Measurements from ENCODE around the gene TRIM73. TPM values are rescaled to one million over a fixed set of nuclear protein-coding genes. Genes with fewer than 3 reads are reported as not detected.
"Not testable (repeated sequence)": the region's sequence is repeated elsewhere in the genome, so short reads cannot be mapped to it uniquely, and the experiment has no call there.

Gene TRIM73
- total RNA-seq, 1 experiment from 2014 or later = 4.1 TPM

- intact Hi-C loops (cut with micrococcal nuclease; ENCODE audit: unreplicated experiment); H3K27me3 ChIP-seq (ENCODE audit: control insufficient read depth, insufficient read depth, low read length); POLR2A ChIA-PET; H3K27ac ChIP-seq (ENCODE audit: low read length); DNase-seq (ENCODE audit: low read depth, low spot score); H3K4me1 ChIP-seq (ENCODE audit: control insufficient read depth, insufficient read depth, low read length); H3K36me3 ChIP-seq (ENCODE audit: control insufficient read depth, insufficient read depth, low read length); H3K4me3 ChIP-seq (ENCODE audit: low read depth in 2 of 2, low read length in 2 of 2); CTCF ChIA-PET; H3K9me3 ChIP-seq (ENCODE audit: control insufficient read depth, insufficient read depth, low read depth, low read length); BruUV-seq (replicated peaks); in situ Hi-C loops (cut with HindIII; ENCODE audit: low pct_unique_long_range_greater_than_20kb, low sequenced_read_pairs): not testable (repeated sequence)
- TF ChIP-seq CTCF (IDR thresholded peaks at IDR 0.05) = peak; percentile 68
- ATAC-seq = peak; percentile 69
Observed at GRCh38 chr7:75418292-75418858, 22.9 kb downstream of the TRIM73 start.

DNA sequence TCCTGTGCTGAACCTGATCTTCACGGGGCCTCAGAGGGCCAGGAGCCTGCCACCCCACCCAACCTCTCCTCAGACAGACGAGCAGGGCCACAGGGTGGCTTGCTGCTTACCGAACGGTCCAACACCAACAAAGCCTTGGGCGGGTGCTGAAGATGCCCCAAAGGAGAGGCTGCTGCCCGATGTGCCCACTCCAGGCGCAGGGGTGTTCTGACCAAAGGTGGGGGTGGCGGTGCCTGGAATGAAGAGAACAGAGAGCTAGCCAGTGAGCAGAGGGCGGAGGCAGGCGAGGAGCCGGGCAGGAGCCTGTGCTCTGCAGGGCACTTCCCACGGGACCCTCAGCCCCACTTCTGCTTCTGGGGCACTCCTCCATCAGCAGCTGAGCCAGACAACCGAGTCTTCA, 23.8 kb downstream of the TRIM73 start:
- in situ Hi-C loops (cut with HindIII; ENCODE audit: low pct_unique_long_range_greater_than_20kb, low sequenced_read_pairs); H3K4me1 ChIP-seq (ENCODE audit: control insufficient read depth, insufficient read depth, low read length); H3K4me3 ChIP-seq (ENCODE audit: low read depth in 2 of 2, low read length in 2 of 2); H3K36me3 ChIP-seq (ENCODE audit: control insufficient read depth, insufficient read depth, low read length); DNase-seq (ENCODE audit: low read depth, low spot score); POLR2A ChIA-PET; BruUV-seq (replicated peaks); intact Hi-C loops (cut with micrococcal nuclease; ENCODE audit: unreplicated experiment); H3K27me3 ChIP-seq (ENCODE audit: control insufficient read depth, insufficient read depth, low read length); H3K9me3 ChIP-seq (ENCODE audit: control insufficient read depth, insufficient read depth, low read depth, low read length); CTCF ChIA-PET; H3K27ac ChIP-seq (ENCODE audit: low read length): not testable (repeated sequence)
- peak; percentile 5; the same call in 1 of the 2 replicates for ATAC-seq

GRCh38 chr7:75419693-75420092, 24.3 kb downstream of the TRIM73 start:
- ATAC-seq; BruUV-seq (replicated peaks); H3K4me3 ChIP-seq (ENCODE audit: low read depth in 2 of 2, low read length in 2 of 2); H3K9me3 ChIP-seq (ENCODE audit: control insufficient read depth, insufficient read depth, low read depth, low read length); intact Hi-C loops (cut with micrococcal nuclease; ENCODE audit: unreplicated experiment); H3K36me3 ChIP-seq (ENCODE audit: control insufficient read depth, insufficient read depth, low read length); POLR2A ChIA-PET; H3K4me1 ChIP-seq (ENCODE audit: control insufficient read depth, insufficient read depth, low read length); in situ Hi-C loops (cut with HindIII; ENCODE audit: low pct_unique_long_range_greater_than_20kb, low sequenced_read_pairs); DNase-seq (ENCODE audit: low read depth, low spot score); H3K27me3 ChIP-seq (ENCODE audit: control insufficient read depth, insufficient read depth, low read length); CTCF ChIA-PET; H3K27ac ChIP-seq (ENCODE audit: low read length): not testable (repeated sequence)

DNA sequence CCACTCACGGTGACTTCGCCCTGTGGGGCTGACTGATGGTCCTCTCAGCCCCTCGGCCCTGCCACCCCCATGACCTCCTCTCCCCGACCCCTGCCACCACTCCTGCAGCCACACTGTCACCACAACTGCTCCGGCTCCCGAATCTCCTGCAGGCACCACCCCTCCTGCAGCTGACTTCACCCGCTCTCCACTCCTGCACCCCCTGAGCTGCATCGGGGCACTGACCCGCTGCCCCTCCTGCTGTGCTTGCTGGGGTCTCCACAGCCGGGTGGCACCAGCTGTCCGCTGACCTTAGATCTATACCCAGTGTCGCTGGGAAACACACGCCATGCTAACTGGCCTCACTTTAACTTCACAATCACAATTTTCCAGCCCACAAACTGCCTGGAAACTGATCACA, 24.7 kb downstream of the TRIM73 start:
- H3K27me3 ChIP-seq (ENCODE audit: control insufficient read depth, insufficient read depth, low read length); POLR2A ChIA-PET; ATAC-seq; DNase-seq (ENCODE audit: low read depth, low spot score); H3K9me3 ChIP-seq (ENCODE audit: control insufficient read depth, insufficient read depth, low read depth, low read length); H3K4me3 ChIP-seq (ENCODE audit: low read depth in 2 of 2, low read length in 2 of 2); H3K36me3 ChIP-seq (ENCODE audit: control insufficient read depth, insufficient read depth, low read length); CTCF ChIA-PET; H3K27ac ChIP-seq (ENCODE audit: low read length); intact Hi-C loops (cut with micrococcal nuclease; ENCODE audit: unreplicated experiment); H3K4me1 ChIP-seq (ENCODE audit: control insufficient read depth, insufficient read depth, low read length); in situ Hi-C loops (cut with HindIII; ENCODE audit: low pct_unique_long_range_greater_than_20kb, low sequenced_read_pairs): not testable (repeated sequence)
- TSS peak; percentile 9 for BruUV-seq (replicated peaks)

DNA sequence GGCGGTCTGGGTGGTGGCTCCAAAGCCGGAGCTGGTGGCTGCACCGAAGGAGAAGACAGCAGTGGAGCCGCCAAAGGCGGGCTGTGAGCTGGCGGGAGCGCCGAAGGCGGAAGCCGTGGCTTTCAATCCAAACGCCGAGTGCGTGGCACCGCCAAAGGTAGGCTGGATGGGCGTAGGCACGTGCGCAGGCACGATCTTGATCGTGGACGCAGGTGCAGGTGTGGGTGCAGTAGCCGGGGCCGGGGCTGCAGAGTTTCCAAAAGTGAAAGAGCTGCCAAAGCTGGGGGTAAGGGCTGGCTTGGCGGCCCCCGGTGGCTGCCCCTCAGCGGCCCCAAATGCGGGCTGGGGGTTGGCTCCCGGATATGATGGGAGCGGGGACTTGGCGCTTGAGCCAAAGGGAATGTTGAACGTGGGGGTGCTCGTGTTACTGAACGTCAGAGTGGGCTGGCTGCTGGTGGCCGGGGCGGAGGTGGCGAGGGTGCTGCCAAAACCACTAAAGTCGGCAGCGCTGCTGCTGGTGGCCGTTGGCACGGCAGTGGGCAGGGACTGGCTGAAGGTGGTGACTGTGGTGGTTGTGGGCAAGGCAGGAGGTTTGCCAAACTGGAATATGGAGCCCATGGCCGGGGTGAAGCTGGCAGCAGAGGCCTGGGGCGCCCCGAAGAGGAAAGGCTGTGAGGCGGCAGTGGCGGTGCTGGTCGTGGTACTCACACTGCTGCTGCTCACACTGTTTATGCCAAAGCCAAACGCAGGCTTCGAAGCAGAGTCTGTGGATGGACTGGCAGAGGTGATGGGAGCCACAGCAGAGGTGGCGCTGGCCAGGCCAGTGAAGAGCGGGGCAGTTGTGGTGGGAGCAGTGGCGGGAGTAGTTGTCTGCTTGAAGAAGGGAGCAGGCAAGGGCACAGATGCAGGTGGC, 26.6 kb downstream of the TRIM73 start:
- intact Hi-C loops (cut with micrococcal nuclease; ENCODE audit: unreplicated experiment); POLR2A ChIA-PET; H3K9me3 ChIP-seq (ENCODE audit: control insufficient read depth, insufficient read depth, low read depth, low read length); CTCF ChIA-PET; H3K36me3 ChIP-seq (ENCODE audit: control insufficient read depth, insufficient read depth, low read length); ATAC-seq; BruUV-seq (replicated peaks); DNase-seq (ENCODE audit: low read depth, low spot score); H3K4me3 ChIP-seq (ENCODE audit: low read depth in 2 of 2, low read length in 2 of 2); H3K27ac ChIP-seq (ENCODE audit: low read length); H3K27me3 ChIP-seq (ENCODE audit: control insufficient read depth, insufficient read depth, low read length); in situ Hi-C loops (cut with HindIII; ENCODE audit: low pct_unique_long_range_greater_than_20kb, low sequenced_read_pairs); H3K4me1 ChIP-seq (ENCODE audit: control insufficient read depth, insufficient read depth, low read length): not testable (repeated sequence)

GRCh38 chr7:75423481-75423880, 28.1 kb downstream of the TRIM73 start:
- ATAC-seq; H3K4me1 ChIP-seq (ENCODE audit: control insufficient read depth, insufficient read depth, low read length); H3K36me3 ChIP-seq (ENCODE audit: control insufficient read depth, insufficient read depth, low read length); BruUV-seq (replicated peaks); H3K27ac ChIP-seq (ENCODE audit: low read length); DNase-seq (ENCODE audit: low read depth, low spot score); H3K27me3 ChIP-seq (ENCODE audit: control insufficient read depth, insufficient read depth, low read length); H3K9me3 ChIP-seq (ENCODE audit: control insufficient read depth, insufficient read depth, low read depth, low read length); H3K4me3 ChIP-seq (ENCODE audit: low read depth in 2 of 2, low read length in 2 of 2); POLR2A ChIA-PET; in situ Hi-C loops (cut with HindIII; ENCODE audit: low pct_unique_long_range_greater_than_20kb, low sequenced_read_pairs); CTCF ChIA-PET; intact Hi-C loops (cut with micrococcal nuclease; ENCODE audit: unreplicated experiment): not testable (repeated sequence)
